Cardiac muscle cell (in vitro differentiated cells and primary cell): ENCODE measurements around the gene DCBLD2. TPM values are rescaled to one million over a fixed set of nuclear protein-coding genes. Genes with fewer than 3 reads are reported as not detected.
A peak's percentile ranks its signal among the peaks of the same experiment; 100 is the strongest.

Experiments
- DNase-seq, 2 donors: peaks; one replicate each; pipeline versions ENCODE4 v3.0.0 to v3.0.0-alpha.2; 2010 to 2017; ENCODE audit warnings: low read depth in 1 of 2, low spot score in 1 of 2
- H3K27ac ChIP-seq: fragments of 200-600 bp; sonication (generic); 2 replicates; pipeline ENCODE4 v1.5.1; 2016
- H3K27me3 ChIP-seq: fragments of 200-600 bp; sonication (generic); 2 replicates; pipeline ENCODE4 v1.6.0; 2016; ENCODE audit warnings: control low read depth
- H3K36me3 ChIP-seq: fragments of 200-600 bp; sonication (generic); 2 replicates; pipeline ENCODE4 v1.5.1; 2016; ENCODE audit warnings: control low read depth
- H3K4me1 ChIP-seq: fragments of 200-600 bp; sonication (generic); 2 replicates; pipeline ENCODE4 v1.8.1; 2017; ENCODE audit warnings: low read depth, mild to moderate bottlenecking, mixed run types
- H3K4me3 ChIP-seq: fragments of 200-600 bp; sonication (generic); 2 replicates; pipeline ENCODE4 v1.5.1; 2016; ENCODE audit warnings: mild to moderate bottlenecking
- H3K9me3 ChIP-seq: fragments of 200-600 bp; sonication (generic); 2 replicates; pipeline ENCODE4 v1.5.1; 2017; ENCODE audit warnings: low read depth, mild to moderate bottlenecking, control low read depth
- polyA plus RNA-seq: library from polyadenylated mRNA; unstranded; fragments of >200 nt; fragmentation: Nextera tagmentation; extraction: Ambion mirVana; gene quantifications from 2 replicates; pipeline ENCODE4 v1.2.1, GENCODE V29; 2016
- total RNA-seq: library from RNA; depleted of rRNA; stranded (reverse); fragments of >200 nt; gene quantifications from 2 replicates; pipeline ENCODE4 v1.2.3, GENCODE V29; 2016
- TF ChIP-seq, protein P1 (sequence below): IDR thresholded peaks from 2 replicates; pipeline ENCODE4 v1.5.1; 2012; ENCODE audit warnings: low read depth, mild to moderate bottlenecking, low read length

DCBLD2 gene
- total and polyA plus RNA-seq, 2 experiments from 2014 or later = 47.6 to 53.9 TPM

DNA sequence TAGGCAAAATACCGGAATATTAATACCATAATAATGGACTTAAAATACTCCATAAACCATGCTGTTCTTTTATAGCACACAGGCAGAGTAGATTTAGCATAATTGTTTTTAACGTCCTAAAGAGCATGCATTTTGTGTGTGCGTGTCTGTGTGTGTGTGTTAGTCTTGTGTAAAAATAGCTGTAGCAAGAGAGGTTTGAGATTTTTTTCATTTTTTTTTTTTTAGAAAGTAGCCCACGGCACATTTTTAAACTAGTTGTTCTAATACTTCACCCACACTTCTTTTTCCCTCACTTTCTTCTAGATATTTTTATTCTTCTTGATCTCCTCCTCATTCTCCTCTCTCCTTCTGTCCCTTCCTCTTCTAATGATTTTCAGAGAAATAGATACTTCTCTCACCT, 145.9 kb downstream of the DCBLD2 start:
- H3K27me3 ChIP-seq = no peaks in the 10 kb centered on the region
- TF ChIP-seq, protein P1, sequence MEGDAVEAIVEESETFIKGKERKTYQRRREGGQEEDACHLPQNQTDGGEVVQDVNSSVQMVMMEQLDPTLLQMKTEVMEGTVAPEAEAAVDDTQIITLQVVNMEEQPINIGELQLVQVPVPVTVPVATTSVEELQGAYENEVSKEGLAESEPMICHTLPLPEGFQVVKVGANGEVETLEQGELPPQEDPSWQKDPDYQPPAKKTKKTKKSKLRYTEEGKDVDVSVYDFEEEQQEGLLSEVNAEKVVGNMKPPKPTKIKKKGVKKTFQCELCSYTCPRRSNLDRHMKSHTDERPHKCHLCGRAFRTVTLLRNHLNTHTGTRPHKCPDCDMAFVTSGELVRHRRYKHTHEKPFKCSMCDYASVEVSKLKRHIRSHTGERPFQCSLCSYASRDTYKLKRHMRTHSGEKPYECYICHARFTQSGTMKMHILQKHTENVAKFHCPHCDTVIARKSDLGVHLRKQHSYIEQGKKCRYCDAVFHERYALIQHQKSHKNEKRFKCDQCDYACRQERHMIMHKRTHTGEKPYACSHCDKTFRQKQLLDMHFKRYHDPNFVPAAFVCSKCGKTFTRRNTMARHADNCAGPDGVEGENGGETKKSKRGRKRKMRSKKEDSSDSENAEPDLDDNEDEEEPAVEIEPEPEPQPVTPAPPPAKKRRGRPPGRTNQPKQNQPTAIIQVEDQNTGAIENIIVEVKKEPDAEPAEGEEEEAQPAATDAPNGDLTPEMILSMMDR = no peak

DNA sequence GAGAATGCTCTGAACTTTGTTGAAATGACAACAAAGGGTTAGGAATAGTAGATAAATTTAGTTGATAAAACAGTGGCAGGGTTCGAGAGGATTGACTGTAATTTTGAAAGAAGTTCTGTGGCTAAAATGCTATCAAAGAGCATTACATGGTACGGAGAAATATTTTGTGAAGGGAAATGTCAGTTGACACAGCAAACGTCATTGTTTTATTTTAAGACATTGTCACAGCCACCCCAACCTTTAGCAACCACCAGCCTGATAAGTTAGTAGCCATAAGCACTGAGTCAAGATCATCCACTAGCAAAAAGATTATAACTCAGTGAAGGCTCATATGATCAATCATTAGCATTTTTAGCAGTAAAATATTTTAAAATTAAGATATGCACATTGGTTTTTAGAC, 147.0 kb downstream of the DCBLD2 start:
- no peaks in the 10 kb centered on the region for H3K9me3 ChIP-seq
- H3K27me3 ChIP-seq = no peaks in the 10 kb centered on the region
- H3K27ac ChIP-seq = peak overlapping the region; percentile 40
- no peak for DNase-seq
- H3K4me1 ChIP-seq = peaks cover 42% of the 10 kb centered on the region
- H3K4me3 ChIP-seq = no peak overlapping the region
- H3K36me3 ChIP-seq = no peaks in the 10 kb centered on the region
- TF ChIP-seq, protein P1 = no peak

More for the DNA sequence above, 145.9 kb downstream of the DCBLD2 start:
- Histone ChIP-seq H3K4me3 (no peak overlapping the region), H3K27ac (no peak overlapping the region), H3K9me3 (no peaks in the 10 kb centered on the region), H3K4me1 (peaks cover 39% of the 10 kb centered on the region), H3K36me3 (no peaks in the 10 kb centered on the region)
- no peak for DNase-seq

DNA sequence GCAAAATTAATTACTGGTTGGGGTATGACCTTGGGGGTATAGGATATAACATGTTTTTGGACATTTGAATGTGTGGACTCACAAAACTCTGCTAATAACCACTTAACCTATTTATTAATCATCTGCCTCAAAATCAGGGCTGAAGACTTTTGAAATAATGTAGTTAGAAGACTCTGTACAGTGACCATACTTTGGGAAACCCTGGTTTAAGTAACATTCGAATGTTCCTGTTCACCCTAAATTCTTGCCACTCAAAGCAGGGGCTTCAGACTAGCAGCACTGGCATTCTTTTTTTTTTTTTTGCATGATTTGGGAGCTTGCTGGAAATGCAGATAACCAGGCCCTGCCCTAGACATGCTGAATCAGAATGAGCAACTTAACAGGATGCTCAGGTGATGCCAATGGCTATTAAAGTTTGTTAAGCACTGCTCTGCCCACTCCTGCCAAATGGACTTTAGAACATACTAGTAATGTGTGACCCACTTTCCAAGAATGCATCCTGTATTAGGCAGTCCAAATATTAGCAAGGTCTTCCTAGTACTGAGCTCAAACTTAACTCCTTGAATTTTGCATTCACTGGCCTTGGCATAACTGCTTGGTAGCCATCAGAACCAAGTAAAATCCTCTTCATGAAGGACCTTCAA, 151.1 kb downstream of the DCBLD2 start:
- DNase-seq = no peak
- no peaks in the 10 kb centered on the region for H3K27me3 ChIP-seq
- H3K27ac ChIP-seq = no peak overlapping the region
- TF ChIP-seq, protein P1 = no peak
- H3K4me3 ChIP-seq = no peak overlapping the region
- H3K9me3 ChIP-seq = no peaks in the 10 kb centered on the region
- peaks cover 62% of the 10 kb centered on the region for H3K4me1 ChIP-seq
- H3K36me3 ChIP-seq = no peaks in the 10 kb centered on the region

DNA sequence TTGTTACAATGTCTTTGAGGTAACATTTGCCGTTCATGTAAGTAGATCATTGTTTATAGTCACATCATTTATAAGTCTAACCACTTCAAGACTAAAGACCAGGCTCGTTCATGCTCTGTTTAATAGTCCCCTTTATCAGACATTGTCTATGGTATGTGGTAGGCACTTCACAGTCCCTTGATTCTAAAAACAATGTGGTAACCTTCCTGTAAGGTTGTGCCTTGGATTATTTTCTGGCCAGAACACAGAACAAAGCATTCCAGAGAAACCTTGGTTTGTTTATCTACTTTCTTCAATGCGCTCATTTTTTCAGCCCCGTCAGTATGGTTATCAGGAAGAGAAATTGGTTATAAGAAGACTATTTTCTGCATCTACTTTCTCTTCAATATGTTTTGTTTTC, 154.6 kb downstream of the DCBLD2 start:
- Histone ChIP-seq H3K27ac (peak overlapping the region; percentile 46), H3K36me3 (no peaks in the 10 kb centered on the region), H3K27me3 (no peaks in the 10 kb centered on the region), H3K4me1 (peaks cover 60% of the 10 kb centered on the region), H3K4me3 (no peak overlapping the region), H3K9me3 (no peaks in the 10 kb centered on the region)
- peak; percentile 45 to 56 for DNase-seq
- TF ChIP-seq, protein P1 = no peak

DNA sequence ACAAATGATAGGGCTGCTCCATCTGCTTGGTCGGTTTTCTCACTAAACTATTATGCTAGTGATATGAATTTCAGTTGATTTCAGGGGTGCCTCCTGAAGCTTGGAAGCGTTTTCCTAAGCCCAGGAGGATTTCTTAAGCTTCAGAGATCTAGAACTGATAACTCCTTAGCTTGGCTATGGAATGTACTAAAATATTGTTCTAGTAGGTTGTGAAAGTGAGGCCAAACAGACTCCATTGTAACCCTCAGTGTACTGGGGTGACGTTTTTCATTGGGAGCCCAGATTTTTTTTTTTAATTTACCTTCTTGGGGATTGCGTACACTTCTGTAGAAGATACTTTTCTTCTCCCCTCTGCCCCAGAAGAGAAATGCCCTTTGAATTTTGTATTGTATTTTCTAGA, 155.4 kb downstream of the DCBLD2 start:
- TF ChIP-seq, protein P1 = no peak
- DNase-seq = no peak
- Histone ChIP-seq H3K27me3 (no peaks in the 10 kb centered on the region), H3K4me3 (no peak overlapping the region), H3K36me3 (no peaks in the 10 kb centered on the region), H3K27ac (peak overlapping the region; percentile 81), H3K4me1 (peaks cover 68% of the 10 kb centered on the region), H3K9me3 (no peaks in the 10 kb centered on the region)

Other genes with a start within 250 kb of the DCBLD2 start
- 36.0 and 41.1 TPM in 2 replicates for gene ST3GAL6, start 138.4 kb downstream of the DCBLD2 start, total RNA-seq
- 41.7 and 53.6 TPM in 2 replicates for gene ST3GAL6, start 138.4 kb downstream of the DCBLD2 start, polyA plus RNA-seq